GM12878 (cell line): ENCODE data around the gene FGF14. TPM values are rescaled to one million over a fixed set of nuclear protein-coding genes. Genes with fewer than 3 reads are reported as not detected.

Experiments used
- ATAC-seq: fragments of 200-7000 bp; cut with Tn5 transposase; 3 replicates; pipeline ENCODE4 v1.9.1; 2020; ENCODE audit warnings: mild to moderate bottlenecking, moderate library complexity
- BruUV-seq: library from RNA; stranded (reverse); fragments of 400-500 nt; replicated peaks from 2 replicates; lab custom pipeline; 2021; lab: Mats Ljungman, UMichigan
- CTCF ChIA-PET: fragments of 300-600 bp; sonication (Branson Sonifier 250); formaldehyde crosslinking; extraction: SDS; loops from one replicate; lab custom pipeline; 2021; ENCODE audit warnings: inconsistent platforms; lab: Yijun Ruan, JAX
- POLR2A ChIA-PET: fragments of 350-600 bp; formaldehyde crosslinking; extraction: SDS; loops from one replicate; lab custom pipeline; 2021; ENCODE audit warnings: inconsistent platforms; lab: Charles Lee
- RAD21 ChIA-PET: fragments of 300-600 bp; sonication (Branson Sonifier 250); formaldehyde crosslinking; loops from one replicate; lab custom pipeline; 2023; ENCODE audit warnings: antibody characterized with exemption; ENCODE audit not compliant: unreplicated experiment; lab: Charles Lee
- SMC1A ChIA-PET: fragments of 300-600 bp; sonication (Branson Sonifier 250); formaldehyde crosslinking; loops from one replicate; lab custom pipeline; 2023; ENCODE audit not compliant: unreplicated experiment, uncharacterized antibody; lab: Charles Lee
- DNase-seq: peaks from one replicate; pipeline ENCODE4 v3.0.0-alpha.2; 2011; ENCODE audit warnings: low read depth, low spot score
- FAIRE-seq: peaks from 3 replicates; lab custom pipeline; 2011; peaks lifted over from hg19 to GRCh38; lab: Jason Lieb, UNC
- H2AFZ ChIP-seq: 2 replicates; pipeline ENCODE4 v1.6.0; 2011; ENCODE audit warnings: low read depth, low read length, control low read depth; ENCODE audit not compliant: control insufficient read depth
- H3K27ac ChIP-seq: 2 replicates; pipeline ENCODE4 v1.5.1; 2011; ENCODE audit warnings: control low read depth; ENCODE audit not compliant: control insufficient read depth, insufficient read depth
- H3K27me3 ChIP-seq, 2 experiments: replicated peaks in 1 of 2; 2 replicates each; pipeline versions ENCODE4 v1.6.0 to v1.6.1; 2011; ENCODE audit warnings: low read length in 1 of 2; ENCODE audit not compliant: control insufficient read depth in 2 of 2, insufficient read depth in 2 of 2
- H3K36me3 ChIP-seq, 2 experiments: 2 replicates each; pipeline ENCODE4 v1.5.1; 2011; ENCODE audit warnings: low read length in 1 of 2; ENCODE audit not compliant: control insufficient read depth in 2 of 2, insufficient read depth in 2 of 2
- H3K4me1 ChIP-seq: 2 replicates; pipeline ENCODE4 v1.6.1; 2011; ENCODE audit warnings: mild to moderate bottlenecking, low read length, moderate library complexity, mixed read lengths; ENCODE audit not compliant: control insufficient read depth, insufficient read depth
- H3K4me2 ChIP-seq: 2 replicates; pipeline ENCODE4 v1.6.0; 2011; ENCODE audit warnings: control low read depth; ENCODE audit not compliant: control insufficient read depth, insufficient read depth
- H3K4me3 ChIP-seq: fragments of 200-600 bp; sonication (generic); 2 replicates; pipeline ENCODE4 v1.5.1; 2016
- H3K79me2 ChIP-seq: 2 replicates; pipeline ENCODE4 v1.6.0; 2011; ENCODE audit warnings: low read length; ENCODE audit not compliant: control insufficient read depth, insufficient read depth
- H3K9ac ChIP-seq: 2 replicates; pipeline ENCODE4 v1.8.0; 2011; ENCODE audit warnings: low read length, control low read depth, mixed read lengths; ENCODE audit not compliant: control insufficient read depth, insufficient read depth
- H3K9me3 ChIP-seq: replicated peaks from 3 replicates; pipeline ENCODE4 v1.5.1; 2011; ENCODE audit warnings: mild to moderate bottlenecking, low read length; ENCODE audit not compliant: control insufficient read depth, insufficient read depth
- H4K20me1 ChIP-seq: 2 replicates; pipeline ENCODE4 v1.6.0; 2011; ENCODE audit not compliant: control insufficient read depth, insufficient read depth
- ATF2 ChIP-seq: IDR thresholded peaks from 2 replicates; pipeline ENCODE4 v1.6.1; 2012; ENCODE audit warnings: low read length, inconsistent platforms
- BMI1 ChIP-seq: fragments of 450-650 bp; IDR thresholded peaks from 2 replicates; pipeline ENCODE4 v1.6.1; 2016; ENCODE audit warnings: mild to moderate bottlenecking, moderate library complexity, borderline replicate concordance
- EED ChIP-seq: sonication (generic); IDR thresholded peaks from 2 replicates; pipeline ENCODE4 v1.6.1; 2016; ENCODE audit warnings: antibody characterized with exemption, low read depth
- EP300 ChIP-seq, 2 experiments: fragments of 150-350 bp in 1 of 2; IDR thresholded peaks; 2 replicates each; pipeline ENCODE4 v1.6.1; 2011 to 2012; ENCODE audit warnings: low read depth in 2 of 2, low read length in 2 of 2, borderline replicate concordance in 1 of 2, improper control_type of control experiment in 1 of 2, inconsistent platforms in 1 of 2; ENCODE audit not compliant: control insufficient read depth in 1 of 2
- EZH2 ChIP-seq: IDR thresholded peaks from 2 replicates; pipeline ENCODE4 v1.6.1; 2012; ENCODE audit warnings: low read depth, mild to moderate bottlenecking, control low read depth, inconsistent platforms, low read length, borderline replicate concordance; ENCODE audit not compliant: control insufficient read depth
- HDAC6 ChIP-seq: fragments of 200-600 bp; sonication (generic); IDR thresholded peaks from one replicate; pipeline ENCODE4 v1.8.0; 2017; ENCODE audit warnings: antibody characterized with exemption; ENCODE audit not compliant: unreplicated experiment
- MXI1 ChIP-seq: fragments of 150-350 bp; IDR thresholded peaks from 2 replicates; pipeline ENCODE4 v1.6.1; 2011; ENCODE audit warnings: low read depth, mild to moderate bottlenecking, inconsistent platforms, low read length, improper control_type of control experiment
- NFYB ChIP-seq: IDR thresholded peaks from 2 replicates; pipeline ENCODE4 v1.6.1; 2011; ENCODE audit warnings: low read depth, mild to moderate bottlenecking, low read length, improper control_type of control experiment, moderate library complexity; ENCODE audit not compliant: insufficient read depth
- WGBS: methylation state at CpG from one replicate; pipeline ENCODE4 v1.1.6; 2016; ENCODE audit warnings: low lambda C conversion rate; ENCODE audit not compliant: insufficient replicate concordance, insufficient coverage; ENCODE audit errors: missing lambda C conversion rate; 5-methylcytosine and 5-hydroxymethylcytosine counted together
- in situ Hi-C: fragments of 300-500 bp; cut with MboI; formaldehyde crosslinking; loops from 9 replicates; pipeline ENCODE4 v1.14.3; 2018; ENCODE audit warnings: mixed read lengths
- intact Hi-C: fragments of 100-400 bp; cut with micrococcal nuclease; formaldehyde crosslinking; loops from one replicate; pipeline ENCODE4 v1.14.2; 2022; ENCODE audit not compliant: unreplicated experiment
- polyA plus RNA-seq, 11 experiments: library from polyadenylated mRNA; depleted of rRNA in 4 of 11; unstranded in 6 of 11; stranded (reverse) in 5 of 11; fragments of >200 nt; fragmentation: Nextera tagmentation in 4 of 11; fragmentation: Illumina TruSeq in 1 of 11; extraction: Ambion mirVana in 4 of 11; extraction: Trizol in 1 of 11; gene quantifications; 1 replicate in 1 of 11; 2 replicates in 10 of 11; pipeline versions ENCODE4 v1.2.1 to v1.2.3, GENCODE V29; 2011 to 2016; ENCODE audit warnings: inconsistent platforms in 2 of 11, missing spikeins in 2 of 11, low read depth in 1 of 11
- total RNA-seq, 4 experiments: library from RNA; depleted of rRNA in 3 of 4; stranded (reverse); fragments of >200 nt in 3 of 4; fragmentation: Illumina TruSeq in 1 of 4; extraction: Trizol in 1 of 4; gene quantifications; 2 replicates each; pipeline versions ENCODE4 v1.2.1 to v1.2.3, GENCODE V29; 2013 to 2021

FGF14 gene
- total and polyA plus RNA-seq, 10 of the 15 experiments (the other 5 are each of a cell fraction or from before 2014, with no cell fraction given) = under 0.01 to 0.44 (median 0.04) TPM

- TF ChIP-seq EP300 (IDR thresholded peaks at IDR 0.05; ENCODE audit: borderline replicate concordance in 1 of 2, control insufficient read depth in 1 of 2, low read depth in 2 of 2, low read length in 2 of 2) (no peak), NFYB (no peak), MXI1 (no peak), BMI1 (no peak)
Observed at GRCh38 chr13:102003848-102004570, 397.8 kb downstream of the FGF14 start (continued).

GRCh38 chr13:102002287-102002686 is 399.6 kb downstream of the FGF14 start:
- DNase-seq (no peak), ATAC-seq (no peak), FAIRE-seq (no peak)
- intact Hi-C loops = no loop called here
- Histone ChIP-seq H3K4me2 (no peak overlapping the region), H3K36me3 (no peaks in the 10 kb centered on the region), H3K27me3 (no peaks in the 10 kb centered on the region), H3K9me3 (no peaks in the 10 kb centered on the region), H3K9ac (no peak overlapping the region), H4K20me1 (no peaks in the 10 kb centered on the region), H3K27ac (no peak overlapping the region), H3K4me1 (no peaks in the 10 kb centered on the region), H2AFZ (no peak overlapping the region), H3K4me3 (no peak overlapping the region), H3K79me2 (no peaks in the 10 kb centered on the region)
- in situ Hi-C loops = no loop called here
- ChIA-PET SMC1A (no interaction called here), RAD21 (no interaction called here), CTCF (interaction anchor here (0.8 kb wide), 1 partner anchor 10 kb away, joined by 3 read pairs; no protein-coding TSS in a partner anchor), POLR2A (no interaction called here)
- TF ChIP-seq EZH2 = no peak
- TF ChIP-seq HDAC6 = no peak
- TF ChIP-seq ATF2 = no peak
- TF ChIP-seq EED = no peak
- no TSS peak for BruUV-seq
- WGBS = 47% methylated on average over 3 of the region's 3 CpGs
